ENCODE results near the gene ARAF. TPM values are rescaled to one million over a fixed set of nuclear protein-coding genes. Genes with fewer than 3 reads are reported as not detected.

The ARAF gene
- total RNA-seq, 1 experiment from 2014 or later: 31.1 TPM

- H3K27me3 ChIP-seq (ENCODE audit: insufficient read depth, low read depth): no peaks in the 10 kb centered on the region
- H3K9me2 ChIP-seq (ENCODE audit: insufficient read depth): no peaks in the 10 kb centered on the region
- no peaks in the 10 kb centered on the region for H3K4me1 ChIP-seq (replicated peaks; ENCODE audit: insufficient read depth)
- no peak overlapping the region for H3K27ac ChIP-seq
- no peaks in the 10 kb centered on the region for H4K20me1 ChIP-seq (ENCODE audit: insufficient read depth)
- no peaks in the 10 kb centered on the region for H3K36me3 ChIP-seq (ENCODE audit: low read depth)
- peak in 1 of 2 experiments; percentile 69 for DNase-seq
- peak overlapping the region; percentile 47; the same call in 1 of the 2 replicates for H3K4me3 ChIP-seq
- H3K4me2 ChIP-seq: peak overlapping the region; percentile 61
- no TSS peak for BruUV-seq (replicated peaks)
- H3K9me3 ChIP-seq (ENCODE audit: insufficient read depth, low read depth): no peaks in the 10 kb centered on the region
- H3K79me2 ChIP-seq (ENCODE audit: low read depth): no peaks in the 10 kb centered on the region
- H3F3A ChIP-seq (ENCODE audit: insufficient read depth, low read depth): no peaks in the 10 kb centered on the region
- intact Hi-C loops (cut with micrococcal nuclease; ENCODE audit: unreplicated experiment): loop anchor here (5.0 kb wide), 1 partner anchor 331 kb away; the partner anchor contains the start of gene UBA1
- ChIA-PET POLR2A (ENCODE audit: unreplicated experiment) (no interaction called here), CTCF (interaction anchor here (0.5 to 1.1 kb wide), 3 partner anchors 26 to 463 kb away, joined by 3 to 6 read pairs (median 4); no protein-coding TSS in a partner anchor)
- peak overlapping the region; percentile 72 for H2AFZ ChIP-seq
- TF ChIP-seq EZH2 (IDR thresholded peaks at IDR 0.05; ENCODE audit: low read depth): no peak
- TF ChIP-seq CTCF (conservative IDR thresholded peaks at IDR 0.05): peak; percentile 62
Measured at GRCh38 chrX:47523297-47523696, 37.7 kb upstream of the ARAF start.

- no TSS peak for BruUV-seq (replicated peaks)
- H3K27me3 ChIP-seq (ENCODE audit: insufficient read depth, low read depth): no peaks in the 10 kb centered on the region
- TF ChIP-seq EZH2 (IDR thresholded peaks at IDR 0.05; ENCODE audit: low read depth) (no peak), CTCF (conservative IDR thresholded peaks at IDR 0.05) (no peak)
- intact Hi-C loops (cut with micrococcal nuclease; ENCODE audit: unreplicated experiment): loop anchor here (5.0 kb wide), 1 partner anchor 331 kb away; the partner anchor contains the start of gene UBA1
- H3K4me1 ChIP-seq (replicated peaks; ENCODE audit: insufficient read depth): no peaks in the 10 kb centered on the region
- H4K20me1 ChIP-seq (ENCODE audit: insufficient read depth): no peaks in the 10 kb centered on the region
- peak overlapping the region; percentile 61 for H3K4me2 ChIP-seq
- no peaks in the 10 kb centered on the region for H3K36me3 ChIP-seq (ENCODE audit: low read depth)
- H3K4me3 ChIP-seq: peak overlapping the region; percentile 47; the same call in 1 of the 2 replicates
- peak overlapping the region; percentile 72 for H2AFZ ChIP-seq
- H3K9me3 ChIP-seq (ENCODE audit: insufficient read depth, low read depth): no peaks in the 10 kb centered on the region
- no peaks in the 10 kb centered on the region for H3K79me2 ChIP-seq (ENCODE audit: low read depth)
- POLR2A ChIA-PET (ENCODE audit: unreplicated experiment): interaction anchor here (0.6 kb wide), 1 partner anchor 40 kb away, joined by 3 read pairs; no protein-coding TSS in a partner anchor
- CTCF ChIA-PET: interaction anchor here (0.5 to 0.7 kb wide), 2 partner anchors 26 to 464 kb away, joined by 4 to 6 read pairs; no protein-coding TSS in a partner anchor
- DNase-seq: no peak
- no peaks in the 10 kb centered on the region for H3F3A ChIP-seq (ENCODE audit: insufficient read depth, low read depth)
- H3K9me2 ChIP-seq (ENCODE audit: insufficient read depth): no peaks in the 10 kb centered on the region
- H3K27ac ChIP-seq: no peak overlapping the region
Measured at GRCh38 chrX:47523713-47524166, 37.3 kb upstream of the ARAF start.

GRCh38 chrX:47529548-47529947, 31.5 kb upstream of the ARAF start:
- DNase-seq: no peak
- no peaks in the 10 kb centered on the region for H3K4me1 ChIP-seq (replicated peaks; ENCODE audit: insufficient read depth)
- H3K79me2 ChIP-seq (ENCODE audit: low read depth): no peaks in the 10 kb centered on the region
- H3K4me3 ChIP-seq: no peak overlapping the region
- H3K4me2 ChIP-seq: no peak overlapping the region
- H3K9me2 ChIP-seq (ENCODE audit: insufficient read depth): no peaks in the 10 kb centered on the region
- ChIA-PET CTCF (no interaction called here), POLR2A (ENCODE audit: unreplicated experiment) (no interaction called here)
- no peaks in the 10 kb centered on the region for H3K9me3 ChIP-seq (ENCODE audit: insufficient read depth, low read depth)
- no peaks in the 10 kb centered on the region for H4K20me1 ChIP-seq (ENCODE audit: insufficient read depth)
- TF ChIP-seq EZH2 (IDR thresholded peaks at IDR 0.05; ENCODE audit: low read depth) (no peak), CTCF (conservative IDR thresholded peaks at IDR 0.05) (no peak)
- no peaks in the 10 kb centered on the region for H3F3A ChIP-seq (ENCODE audit: insufficient read depth, low read depth)
- no peaks in the 10 kb centered on the region for H3K27me3 ChIP-seq (ENCODE audit: insufficient read depth, low read depth)
- BruUV-seq (replicated peaks): no TSS peak
- H2AFZ ChIP-seq: no peak overlapping the region
- no peak overlapping the region for H3K27ac ChIP-seq
- intact Hi-C loops (cut with micrococcal nuclease; ENCODE audit: unreplicated experiment): no loop called here
- H3K36me3 ChIP-seq (ENCODE audit: low read depth): no peaks in the 10 kb centered on the region
